Lung (tissue), 12 donors: Measurements from ENCODE around the gene C1orf167. TPM values are rescaled to one million over a fixed set of nuclear protein-coding genes. Genes with fewer than 3 reads are reported as not detected.

Experiments
- ATAC-seq: fragments of 200-7000 bp; cut with Tn5 transposase; one replicate; pipeline ENCODE4 v1.9.1; 2020; ENCODE audit warnings: moderate number of reproducible peaks; ENCODE audit not compliant: insufficient read depth, low FRiP score
- DNase-seq, 3 donors: peaks; one replicate each; pipeline ENCODE4 v3.0.0-alpha.2; 2013 to 2017
- H3K27ac ChIP-seq, 2 donors: one replicate each; pipeline ENCODE4 v1.5.1; 2013; ENCODE audit warnings: mild to moderate bottlenecking in 2 of 2, moderate library complexity in 2 of 2, control low read depth in 1 of 2, inconsistent platforms in 1 of 2, low read depth in 1 of 2, low read length in 1 of 2
- H3K27me3 ChIP-seq, 3 donors: one replicate each; pipeline ENCODE4 v1.5.1; 2013; ENCODE audit warnings: low read length in 2 of 3; ENCODE audit not compliant: control insufficient read depth in 3 of 3, insufficient read depth in 3 of 3
- H3K36me3 ChIP-seq, 4 donors: one replicate each; pipeline ENCODE4 v1.5.1; 2013; ENCODE audit warnings: low read length in 4 of 4, mild to moderate bottlenecking in 1 of 4, moderate library complexity in 1 of 4; ENCODE audit not compliant: control insufficient read depth in 4 of 4, insufficient read depth in 4 of 4
- H3K4me1 ChIP-seq, 5 donors: one replicate each; pipeline ENCODE4 v1.5.1; 2013; ENCODE audit warnings: low read length in 5 of 5, mild to moderate bottlenecking in 2 of 5, moderate library complexity in 1 of 5; ENCODE audit not compliant: control insufficient read depth in 5 of 5, insufficient read depth in 5 of 5
- H3K4me3 ChIP-seq: one replicate; pipeline ENCODE4 v1.5.1; 2013; ENCODE audit warnings: mild to moderate bottlenecking, control low read depth, moderate library complexity
- H3K9ac ChIP-seq, 2 donors: one replicate each; pipeline ENCODE4 v1.5.1; 2013; ENCODE audit warnings: low read length in 2 of 2, control low read depth in 1 of 2; ENCODE audit not compliant: insufficient read depth in 1 of 2
- H3K9me3 ChIP-seq, 4 donors: one replicate each; pipeline ENCODE4 v1.5.1; 2013; ENCODE audit warnings: low read length in 3 of 4, mild to moderate bottlenecking in 1 of 4, moderate library complexity in 1 of 4; ENCODE audit not compliant: control insufficient read depth in 4 of 4, insufficient read depth in 3 of 4
- CTCF ChIP-seq: IDR thresholded peaks from 2 replicates; pipeline ENCODE4 v1.5.1; 2012; ENCODE audit warnings: mild to moderate bottlenecking; ENCODE audit errors: control extremely low read depth, extremely low read depth
- WGBS, 2 donors: extraction: QIAGEN DNeasy Blood & Tissue Kit; methylation state at CpG; one replicate each; pipeline ENCODE4 v1.1.7; 2013; 5-methylcytosine and 5-hydroxymethylcytosine counted together
- polyA plus RNA-seq, 2 donors: library from polyadenylated mRNA; stranded (reverse); fragments of 200-250 nt; gene quantifications; one replicate each; pipeline ENCODE4 v1.2.1, GENCODE V29; 2013
- total RNA-seq, 2 donors: library from RNA; depleted of rRNA in 1 of 2; stranded (reverse); fragments of >200 nt in 1 of 2; gene quantifications; one replicate each; pipeline ENCODE4 v1.2.1, GENCODE V29; 2014 to 2021
- donor health status: control.
- donor health status: control.
- donor health status: Bipolar disorder and iron deficiency.
- donor health status: healthy.
- donor health status: DM: yes; HTN: yes; CAD: no.

C1orf167 gene
- total and polyA plus RNA-seq, 4 donors = 0.91 to 11.3 (median 9.1) TPM

- 91 to 93% methylated on average over 11 of the region's 11 CpGs for WGBS, 2 donors
- Histone ChIP-seq H3K36me3 (peaks cover 36 to 89% (median 39%) of the 10 kb centered on the region in 4 donors), H3K9me3 (no peaks in the 10 kb centered on the region), H3K4me3 (no peak overlapping the region), H3K27ac (no peak overlapping the region), H3K27me3 (no peaks in the 10 kb centered on the region), H3K4me1 (peaks cover 0 to 14% (median 0%) of the 10 kb centered on the region in 5 donors), H3K9ac (no peak overlapping the region)
- ATAC-seq = no peak
- no peak for DNase-seq
- no peak for TF ChIP-seq CTCF
Observed at GRCh38 chr1:11837767-11838348, 75.9 kb downstream of the C1orf167 start.

DNA sequence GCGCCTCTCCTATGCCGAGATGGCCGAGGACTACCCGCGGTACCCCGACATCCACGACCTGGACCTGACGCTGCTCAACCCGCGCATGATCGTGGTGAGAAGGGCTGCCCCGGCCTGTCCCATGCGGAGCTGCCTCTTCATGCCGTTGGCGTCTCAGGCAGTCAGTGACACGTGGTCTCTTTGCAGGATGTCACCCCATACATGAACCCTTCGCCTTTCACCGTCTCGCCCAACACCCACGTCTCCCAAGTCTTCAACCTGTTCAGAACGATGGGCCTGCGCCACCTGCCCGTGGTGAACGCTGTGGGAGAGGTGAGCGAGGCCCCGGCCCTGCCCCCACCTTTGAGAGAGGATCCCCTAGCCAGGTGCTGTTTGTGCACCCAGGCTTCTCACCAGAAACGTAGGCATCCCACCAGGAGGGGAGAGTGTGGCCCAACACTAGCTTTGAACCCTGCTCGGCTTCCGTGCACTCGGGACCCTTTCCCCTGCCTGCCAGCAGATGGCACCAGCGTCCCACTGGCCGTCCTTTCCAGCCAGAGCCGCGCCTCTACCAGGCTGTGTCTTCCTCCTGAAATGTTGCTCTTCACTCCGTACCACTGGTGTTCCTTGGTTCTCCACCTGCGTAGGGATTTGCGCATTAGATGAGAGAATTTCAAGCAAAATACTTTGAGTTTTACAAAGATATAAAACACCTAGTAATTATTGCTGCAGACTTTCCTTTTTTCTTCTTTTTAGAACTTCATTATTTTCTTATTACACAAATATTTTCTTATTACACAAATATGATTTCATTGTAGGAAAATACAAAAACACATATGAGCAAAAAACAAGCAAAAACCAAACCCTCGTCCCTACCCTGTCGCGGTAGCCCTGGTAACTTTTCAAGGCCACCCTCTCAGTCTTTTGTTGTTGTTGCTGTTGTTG is 76.6 kb downstream of the C1orf167 start:
- WGBS, 2 donors = 68 to 70% methylated on average over 40 of the region's 40 CpGs
- Histone ChIP-seq H3K36me3 (peaks cover 33 to 84% (median 35%) of the 10 kb centered on the region in 4 donors), H3K9me3 (no peaks in the 10 kb centered on the region), H3K27me3 (no peaks in the 10 kb centered on the region), H3K4me3 (no peak overlapping the region), H3K4me1 (peaks cover 0 to 15% (median 0%) of the 10 kb centered on the region in 5 donors), H3K9ac (no peak overlapping the region), H3K27ac (no peak overlapping the region)
- DNase-seq (peak; percentile 68 to 78 (median 70)), ATAC-seq (peak; percentile 76)
- TF ChIP-seq CTCF = peak; percentile 91

Other genes with a start within 250 kb of the C1orf167 start
- gene FBXO2, start 107.8 kb upstream of the C1orf167 start, total RNA-seq = 10 to 100 TPM in 1 of 2 donors, under 1 TPM in 1; 0.20 to 10.7 TPM
- gene FBXO2, start 107.8 kb upstream of the C1orf167 start, polyA plus RNA-seq = 10 to 100 TPM in 1 of 2 donors, 1 to 10 TPM in 1; 9.5 to 12.5 TPM
- gene FBXO44, start 107.3 kb upstream of the C1orf167 start, total RNA-seq = 10 to 100 TPM; 14.0 to 14.4 TPM
- 10 to 100 TPM; 10.6 to 19.6 TPM for gene FBXO44, start 107.3 kb upstream of the C1orf167 start, polyA plus RNA-seq
- 10 to 100 TPM in 1 of 2 donors, 1 to 10 TPM in 1; 8.7 to 14.7 TPM for gene FBXO6, start 98.0 kb upstream of the C1orf167 start, total RNA-seq
- gene FBXO6, start 98.0 kb upstream of the C1orf167 start, polyA plus RNA-seq = 10 to 100 TPM; 18.3 to 32.0 TPM
- gene MAD2L2, start 81.0 kb upstream of the C1orf167 start, total RNA-seq = 10 to 100 TPM; 23.4 to 28.1 TPM
- gene MAD2L2, start 81.0 kb upstream of the C1orf167 start, polyA plus RNA-seq = 10 to 100 TPM; 32.8 to 61.9 TPM
- under 1 TPM; 0.06 to 0.31 TPM for gene DRAXIN, start 70.5 kb upstream of the C1orf167 start, total RNA-seq
- under 1 TPM; 0.04 to 0.22 TPM for gene DRAXIN, start 70.5 kb upstream of the C1orf167 start, polyA plus RNA-seq
- gene AGTRAP, start 26.1 kb upstream of the C1orf167 start, total RNA-seq = 10 to 100 TPM; 37.0 to 93.9 TPM
- gene AGTRAP, start 26.1 kb upstream of the C1orf167 start, polyA plus RNA-seq = 100 to 1,000 TPM in 1 of 2 donors, 10 to 100 TPM in 1; 72.7 to 266 TPM
- gene MTHFR, start 43.8 kb downstream of the C1orf167 start, total RNA-seq = 10 to 100 TPM; 34.0 to 61.4 TPM
- gene MTHFR, start 43.8 kb downstream of the C1orf167 start, polyA plus RNA-seq = 10 to 100 TPM; 20.6 to 26.1 TPM
- gene CLCN6, start 44.0 kb downstream of the C1orf167 start, total RNA-seq = 10 to 100 TPM; 16.7 to 35.7 TPM
- 10 to 100 TPM; 17.9 to 18.2 TPM for gene CLCN6, start 44.0 kb downstream of the C1orf167 start, polyA plus RNA-seq
- gene NPPA, start 85.6 kb downstream of the C1orf167 start, total RNA-seq = 10 to 100 TPM in 1 of 2 donors, not detected in 1; 19.8 TPM
- gene NPPA, start 85.6 kb downstream of the C1orf167 start, polyA plus RNA-seq = 1 to 10 TPM in 1 of 2 donors, under 1 TPM in 1; 0.81 to 6.7 TPM
- 1 to 10 TPM in 1 of 2 donors, not detected in 1; 3.6 TPM for gene NPPB, start 96.8 kb downstream of the C1orf167 start, total RNA-seq
- 1 to 10 TPM in 1 of 2 donors, under 1 TPM in 1; 0.45 to 1.1 TPM for gene NPPB, start 96.8 kb downstream of the C1orf167 start, polyA plus RNA-seq
- 10 to 100 TPM; 28.1 to 54.5 TPM for gene KIAA2013, start 164.2 kb downstream of the C1orf167 start, total RNA-seq
- 10 to 100 TPM; 34.0 to 48.3 TPM for gene KIAA2013, start 164.2 kb downstream of the C1orf167 start, polyA plus RNA-seq
- gene PLOD1, start 172.5 kb downstream of the C1orf167 start, total RNA-seq = 10 to 100 TPM; 68.8 to 89.5 TPM
- gene PLOD1, start 172.5 kb downstream of the C1orf167 start, polyA plus RNA-seq = 100 to 1,000 TPM in 1 of 2 donors, 10 to 100 TPM in 1; 33.5 to 112 TPM
- gene MFN2, start 218.3 kb downstream of the C1orf167 start, total RNA-seq = 10 to 100 TPM; 26.7 to 70.8 TPM
- 10 to 100 TPM; 30.4 to 49.3 TPM for gene MFN2, start 218.3 kb downstream of the C1orf167 start, polyA plus RNA-seq